ENCODE results near the gene SLC25A39.

SLC25A39 gene

GRCh38 chr17:44272321-44272951, 52.2 kb downstream of the SLC25A39 start:
- FAIRE-seq: no peak

Measured in G401.6 (cell line).